A549 (cell line): ENCODE measurements around the gene ALOX15B. TPM values are rescaled to one million over a fixed set of nuclear protein-coding genes. Genes with fewer than 3 reads are reported as not detected.
A peak's percentile ranks its signal among the peaks of the same experiment; 100 is the strongest.

Experiments
- ATAC-seq, 2 experiments: fragments of 200-7000 bp in 1 of 2; fragments of >200 bp in 1 of 2; cut with Nextera tagmentation in 1 of 2; cut with Tn5 transposase in 1 of 2; 3 replicates each; pipeline versions ENCODE4 v1.8.0 to v1.9.1; 2018 to 2020; ENCODE audit warnings: mild to moderate bottlenecking in 1 of 2, moderate library complexity in 1 of 2
- CTCF ChIA-PET: fragments of 300-600 bp; sonication (Branson Sonifier 250); formaldehyde crosslinking; extraction: SDS; loops from one replicate; lab custom pipeline; 2021; ENCODE audit warnings: antibody characterized with exemption, inconsistent platforms; lab: Yijun Ruan, JAX
- POLR2A ChIA-PET: fragments of 350-600 bp; formaldehyde crosslinking; extraction: SDS; loops from one replicate; lab custom pipeline; 2021; ENCODE audit warnings: antibody characterized with exemption, inconsistent platforms; lab: Yijun Ruan, JAX
- DNase-seq, 2 experiments: peaks; one replicate each; pipeline versions ENCODE4 v3.0.0 to v3.0.0-alpha.2; 2011 to 2016; ENCODE audit warnings: low read depth in 1 of 2, low spot score in 1 of 2
- FAIRE-seq: peaks from 2 replicates; lab custom pipeline; 2011; peaks lifted over from hg19 to GRCh38; lab: Jason Lieb, UNC
- H3K27ac ChIP-seq, 2 experiments: fragments of >200 bp; sonication (Bioruptor Twin); formaldehyde crosslinking; 3 replicates each; pipeline ENCODE4 v1.5.1; 2016 to 2017
- H3K4me1 ChIP-seq: fragments of >200 bp; sonication (Bioruptor Twin); formaldehyde crosslinking; 3 replicates; pipeline ENCODE4 v1.6.1; 2016
- H3K4me2 ChIP-seq: fragments of >200 bp; sonication (Bioruptor Twin); formaldehyde crosslinking; 3 replicates; pipeline ENCODE4 v1.6.1; 2016
- H3K4me3 ChIP-seq: fragments of >200 bp; sonication (Bioruptor Twin); formaldehyde crosslinking; 3 replicates; pipeline ENCODE4 v1.5.1; 2016
- H3K9me3 ChIP-seq: fragments of >200 bp; sonication (Bioruptor Twin); formaldehyde crosslinking; 3 replicates; pipeline ENCODE4 v1.6.1; 2016
- CEBPB ChIP-seq, 2 experiments: fragments of >200 bp in 1 of 2; sonication (Bioruptor Twin) in 1 of 2; formaldehyde crosslinking in 1 of 2; IDR thresholded peaks; 2 replicates each; pipeline ENCODE4 v1.6.1; 2012 to 2016
- CTCF ChIP-seq: fragments of >200 bp; sonication (Bioruptor Twin); formaldehyde crosslinking; IDR thresholded peaks from 3 replicates; pipeline ENCODE4 v1.5.1; 2016
- EHF ChIP-seq: fragments of 250-450 bp; sonication (Bioruptor Pico); IDR thresholded peaks from 2 replicates; pipeline ENCODE4 v1.5.0; 2020; ENCODE audit warnings: mild to moderate bottlenecking
- EHMT2 ChIP-seq: fragments of 200-600 bp; sonication (generic); IDR thresholded peaks from 2 replicates; pipeline ENCODE4 v1.6.1; 2016; ENCODE audit warnings: antibody characterized with exemption, low read depth, mild to moderate bottlenecking, moderate library complexity
- FOSL2 ChIP-seq, 2 experiments: fragments of 450-650 bp in 1 of 2; fragments of >200 bp in 1 of 2; sonication (Bioruptor Twin) in 1 of 2; formaldehyde crosslinking; IDR thresholded peaks; 2 replicates each; pipeline versions ENCODE4 v1.5.0 to v1.6.1; 2016 to 2020; ENCODE audit warnings: mild to moderate bottlenecking in 1 of 2, moderate library complexity in 1 of 2
- HOXA7 ChIP-seq: fragments of 250-450 bp; sonication (Bioruptor Pico); IDR thresholded peaks from 2 replicates; pipeline ENCODE4 v1.5.0; 2020; ENCODE audit warnings: mild to moderate bottlenecking, moderate library complexity
- MAZ ChIP-seq: fragments of 150-350 bp; IDR thresholded peaks from 2 replicates; pipeline ENCODE4 v1.6.1; 2014; ENCODE audit warnings: antibody characterized with exemption, low read depth, low read length, borderline replicate concordance
- PHF8 ChIP-seq: fragments of 200-600 bp; sonication (generic); IDR thresholded peaks from 2 replicates; pipeline ENCODE4 v1.6.1; 2016; ENCODE audit warnings: low read depth, mild to moderate bottlenecking, antibody characterized with exemption, moderate library complexity, borderline replicate concordance
- RAD21 ChIP-seq, 2 experiments: fragments of >200 bp in 1 of 2; sonication (Bioruptor Twin) in 1 of 2; formaldehyde crosslinking in 1 of 2; IDR thresholded peaks in 1 of 2; conservative IDR thresholded peaks in 1 of 2; 2 replicates in 1 of 2; 3 replicates in 1 of 2; pipeline ENCODE4 v1.6.1; 2012 to 2018; ENCODE audit warnings: inconsistent platforms in 1 of 2
- SMC3 ChIP-seq: fragments of >200 bp; sonication (Bioruptor Twin); formaldehyde crosslinking; IDR thresholded peaks from 3 replicates; pipeline ENCODE4 v1.6.1; 2018; ENCODE audit warnings: inconsistent platforms
- SREBF2 ChIP-seq: fragments of 450-650 bp; IDR thresholded peaks from 2 replicates; pipeline ENCODE4 v1.6.1; 2014; ENCODE audit warnings: mild to moderate bottlenecking, moderate library complexity
- TP53 ChIP-seq: fragments of 250-450 bp; sonication (Bioruptor Pico); IDR thresholded peaks from 2 replicates; pipeline ENCODE4 v1.5.0; 2021; ENCODE audit warnings: mild to moderate bottlenecking, moderate library complexity
- USF2 ChIP-seq: fragments of 450-650 bp; IDR thresholded peaks from 2 replicates; pipeline ENCODE4 v1.6.1; 2014; ENCODE audit warnings: antibody characterized with exemption
- ZNF302 ChIP-seq: fragments of 250-450 bp; sonication (Bioruptor Pico); IDR thresholded peaks from 2 replicates; pipeline ENCODE4 v1.9.0; 2021; ENCODE audit warnings: inconsistent platforms, mild to moderate bottlenecking, moderate library complexity
- WGBS: methylation state at CpG from one replicate; pipeline ENCODE4 v1.1.6; 2017; ENCODE audit errors: missing lambda C conversion rate; 5-methylcytosine and 5-hydroxymethylcytosine counted together
- polyA plus RNA-seq, 4 experiments: library from polyadenylated mRNA; depleted of rRNA in 3 of 4; stranded (reverse); fragments of >200 nt; fragmentation: RNase III in 1 of 4; extraction: RNeasy Plus Mini Kit Qiagen cat#74134 plus additional on column Dnase treatment in 1 of 4; gene quantifications; 2 replicates in 3 of 4; 3 replicates in 1 of 4; pipeline ENCODE4 v1.2.3, GENCODE V29; 2011 to 2017

ALOX15B gene
- polyA plus RNA-seq, 2 of the 4 experiments (the other 2 are of a cell fraction): not detected

- POLR2A ChIA-PET: interaction anchor here (0.5 to 1.5 kb wide), 7 partner anchors 12 to 354 kb away, joined by 3 to 8 read pairs (median 3); partner anchors contain the start of genes CNTROB, NAA38, RNF227 and TP53
Measured at GRCh38 chr17:8041249-8041928, 2.5 kb downstream of the ALOX15B start.

GRCh38 chr17:8041979-8042378, 3.1 kb downstream of the ALOX15B start:
- no peak overlapping the region for H3K4me3 ChIP-seq
- FAIRE-seq (no peak), ATAC-seq (peak in 1 of 2 experiments; percentile 56; a peak in 3 of 6 replicates), DNase-seq (no peak)
- H3K4me1 ChIP-seq: no peaks in the 10 kb centered on the region
- CTCF ChIA-PET: interaction anchor here (0.6 to 11.7 kb wide), 76 partner anchors 9 to 412 kb away, joined by 3 to 229 read pairs (median 6); partner anchors contain the start of genes CHD3, CNTROB, GUCY2D and KDM6B
- H3K4me2 ChIP-seq: no peak overlapping the region
- TF ChIP-seq TP53 (CRISPR knock-in tag) (no peak), PHF8 (no peak), FOSL2 (IDR thresholded peaks at IDR 0.05) (no peak), FOSL2 (CRISPR knock-in tag; IDR thresholded peaks at IDR 0.05) (no peak), EHMT2 (0 out of 2 replicates have a peak, but pooled peaks have one; percentile 37), HOXA7 (no peak), EHF (CRISPR knock-in tag) (no peak), MAZ (no peak), CEBPB (IDR thresholded peaks at IDR 0.05) (no peak), USF2 (peak; percentile 37; the same call in 1 of the 2 replicates)
- peak overlapping the region in 1 of 2 experiments; percentile 3; a peak in 1 of 6 replicates for H3K27ac ChIP-seq
- no peaks in the 10 kb centered on the region for H3K9me3 ChIP-seq
- POLR2A ChIA-PET: interaction anchor here (0.6 to 1.5 kb wide), 4 partner anchors 109 to 355 kb away, joined by 3 to 8 read pairs (median 4); partner anchors contain the start of genes CNTROB, NAA38, TP53 and TRAPPC1

More at GRCh38 chr17:8041249-8041928, 2.5 kb downstream of the ALOX15B start:
- Histone ChIP-seq H3K4me1 (no peaks in the 10 kb centered on the region), H3K9me3 (no peaks in the 10 kb centered on the region), H3K4me3 (no peak overlapping the region), H3K4me2 (peak overlapping the region; percentile 3; the same call in 1 of the 3 replicates), H3K27ac (peak overlapping the region in 1 of 2 experiments; percentile 3; a peak in 1 of 6 replicates)
- peak; percentile 67 to 76; a peak in 5 of 6 replicates for ATAC-seq
- peak; percentile 81 for DNase-seq
- WGBS: 29% methylated on average over 8 of the region's 8 CpGs
- peak; percentile 99 for FAIRE-seq
- TF ChIP-seq ZNF302 (CRISPR knock-in tag): no peak
- peak in 1 of 2 experiments; percentile 23; a peak in 1 of 4 replicates for TF ChIP-seq CEBPB (IDR thresholded peaks at IDR 0.05)
- no peak for TF ChIP-seq USF2
- peak; percentile 91 for TF ChIP-seq SMC3
- TF ChIP-seq CTCF: peak; percentile 96
- peak; percentile 94 to 96 for TF ChIP-seq RAD21 (conservative IDR thresholded peaks at IDR 0.05 in 1 of 2, IDR thresholded peaks at IDR 0.05 in 1 of 2)
- no peak for TF ChIP-seq SREBF2
- CTCF ChIA-PET: interaction anchor here (0.6 to 11.7 kb wide), 79 partner anchors 8 to 411 kb away, joined by 3 to 229 read pairs (median 6); partner anchors contain the start of genes CHD3, CNTROB, GUCY2D and KDM6B
